GM20431 (cell line): Measurements from ENCODE around the gene AGAP1.

Source experiments
- in situ Hi-C: fragments of 300-500 bp; cut with MseI, MboI; formaldehyde crosslinking; loops from one replicate; pipeline ENCODE4 v1.15.0; 2020; ENCODE audit warnings: low sequenced_read_pairs; ENCODE audit not compliant: unreplicated experiment

The AGAP1 gene

GRCh38 chr2:235839226-235839625 is 345.4 kb downstream of the AGAP1 start:
- in situ Hi-C loops = no loop called here

- in situ Hi-C loops = no loop called here
These were observed 346.1 kb downstream of the AGAP1 start for GRCh38 chr2:235839974-235840373.

GRCh38 chr2:235841863-235842262 is 348.0 kb downstream of the AGAP1 start:
- in situ Hi-C loops = no loop called here

- in situ Hi-C loops = no loop called here
These were observed 349.1 kb downstream of the AGAP1 start for GRCh38 chr2:235842941-235843340.

GRCh38 chr2:235843591-235844395 is 349.9 kb downstream of the AGAP1 start:
- in situ Hi-C loops = no loop called here

GRCh38 chr2:235844561-235844960 is 350.7 kb downstream of the AGAP1 start:
- in situ Hi-C loops = no loop called here

GRCh38 chr2:235845245-235845644 is 351.4 kb downstream of the AGAP1 start:
- in situ Hi-C loops = no loop called here

GRCh38 chr2:235847576-235847975 is 353.7 kb downstream of the AGAP1 start:
- in situ Hi-C loops = no loop called here

GRCh38 chr2:235848055-235848454 is 354.2 kb downstream of the AGAP1 start:
- in situ Hi-C loops = no loop called here

- in situ Hi-C loops = no loop called here
These were observed 355.1 kb downstream of the AGAP1 start for GRCh38 chr2:235848946-235849345.

- in situ Hi-C loops = no loop called here
These were observed 355.6 kb downstream of the AGAP1 start for GRCh38 chr2:235849489-235849888.

GRCh38 chr2:235850289-235850688 is 356.4 kb downstream of the AGAP1 start:
- in situ Hi-C loops = no loop called here

GRCh38 chr2:235850771-235851551 is 357.1 kb downstream of the AGAP1 start:
- in situ Hi-C loops = no loop called here

GRCh38 chr2:235851828-235852525 is 358.1 kb downstream of the AGAP1 start:
- in situ Hi-C loops = no loop called here

- in situ Hi-C loops = no loop called here
These were observed 358.7 kb downstream of the AGAP1 start for GRCh38 chr2:235852526-235852920.

- in situ Hi-C loops = no loop called here
These were observed 360.4 kb downstream of the AGAP1 start for GRCh38 chr2:235854276-235854675.

- in situ Hi-C loops = no loop called here
These were observed 361.2 kb downstream of the AGAP1 start for GRCh38 chr2:235855011-235855410.

GRCh38 chr2:235856151-235856854 is 362.5 kb downstream of the AGAP1 start:
- in situ Hi-C loops = no loop called here

- in situ Hi-C loops = no loop called here
These were observed 363.8 kb downstream of the AGAP1 start for GRCh38 chr2:235857598-235857997.

GRCh38 chr2:235858881-235859280 is 365.0 kb downstream of the AGAP1 start:
- in situ Hi-C loops = no loop called here
